H1 (cell line): ENCODE data around the gene RHBDL2. TPM values are rescaled to one million over a fixed set of nuclear protein-coding genes. Genes with fewer than 3 reads are reported as not detected.

Source experiments
- CTCF ChIA-PET: fragments of 300-600 bp; sonication (Branson Sonifier 250); formaldehyde crosslinking; loops from one replicate; lab custom pipeline; 2021; ENCODE audit not compliant: partially characterized antibody; lab: Charles Lee
- POLR2A ChIA-PET: fragments of 300-600 bp; sonication (Branson Sonifier 250); formaldehyde crosslinking; loops from one replicate; lab custom pipeline; 2021; ENCODE audit warnings: inconsistent platforms; ENCODE audit not compliant: partially characterized antibody; lab: Charles Lee
- DNase-seq, 2 experiments: peaks; one replicate each; pipeline versions ENCODE4 v3.0.0 to v3.0.0-alpha.2; 2010 to 2022; ENCODE audit warnings: low spot score in 2 of 2, low read depth in 1 of 2, mixed read lengths in 1 of 2
- FAIRE-seq: peaks from 2 replicates; lab custom pipeline; 2011; peaks lifted over from hg19 to GRCh38; lab: Jason Lieb, UNC
- H2AFZ ChIP-seq: 2 replicates; pipeline ENCODE4 v1.8.1; 2012; ENCODE audit warnings: low read length, inconsistent platforms
- H2AK5ac ChIP-seq: 2 replicates; pipeline ENCODE4 v1.6.1; 2013; ENCODE audit warnings: low read depth, low read length
- H2BK120ac ChIP-seq: replicated peaks from 2 replicates; pipeline ENCODE3; 2013; ENCODE audit warnings: low read depth, low read length, inconsistent platforms
- H2BK12ac ChIP-seq: 2 replicates; pipeline ENCODE4 v1.6.1; 2013; ENCODE audit warnings: low read depth, low read length
- H2BK15ac ChIP-seq: 2 replicates; pipeline ENCODE4 v1.6.1; 2013; ENCODE audit warnings: low read length
- H2BK20ac ChIP-seq: 2 replicates; pipeline ENCODE4 v1.6.1; 2013; ENCODE audit warnings: low read length
- H2BK5ac ChIP-seq: 2 replicates; pipeline ENCODE4 v1.6.1; 2013; ENCODE audit warnings: low read depth, low read length
- H3K14ac ChIP-seq: 2 replicates; pipeline ENCODE4 v1.6.1; 2013; ENCODE audit warnings: inconsistent platforms; ENCODE audit not compliant: insufficient read length
- H3K18ac ChIP-seq: 2 replicates; pipeline ENCODE4 v1.6.1; 2013; ENCODE audit warnings: low read length; ENCODE audit errors: extremely low read depth
- H3K23ac ChIP-seq: 2 replicates; pipeline ENCODE4 v1.6.1; 2013; ENCODE audit warnings: inconsistent platforms; ENCODE audit not compliant: insufficient read length
- H3K23me2 ChIP-seq: 2 replicates; pipeline ENCODE4 v1.6.1; 2013; ENCODE audit warnings: low read depth, low read length
- H3K27ac ChIP-seq: 2 replicates; pipeline ENCODE4 v1.6.1; 2011; ENCODE audit warnings: low read depth, low read length, inconsistent platforms
- H3K27me3 ChIP-seq, 4 experiments: replicated peaks in 1 of 4; 1 replicate in 1 of 4; 2 replicates in 3 of 4; pipeline versions ENCODE4 v1.6.1 to v1.8.1; 2011 to 2013; ENCODE audit warnings: low read length in 3 of 4, mild to moderate bottlenecking in 3 of 4, inconsistent platforms in 2 of 4, mixed read lengths in 2 of 4, moderate library complexity in 1 of 4; ENCODE audit not compliant: control insufficient read depth in 3 of 4, insufficient read depth in 3 of 4; ENCODE audit errors: extremely low read depth in 1 of 4
- H3K36me3 ChIP-seq, 4 experiments: 2 replicates each; pipeline versions ENCODE4 v1.6.1 to v1.8.1; 2011 to 2013; ENCODE audit warnings: mild to moderate bottlenecking in 4 of 4, low read length in 3 of 4, moderate library complexity in 2 of 4, control low read depth in 1 of 4, inconsistent platforms in 1 of 4; ENCODE audit not compliant: insufficient read depth in 4 of 4, control insufficient read depth in 2 of 4
- H3K4ac ChIP-seq: replicated peaks from 2 replicates; pipeline ENCODE3; 2013; ENCODE audit warnings: low read length, low read depth, mixed read lengths, inconsistent platforms; ENCODE audit not compliant: insufficient read length
- H3K4me1 ChIP-seq, 4 experiments: replicated peaks in 1 of 4; 1 replicate in 1 of 4; 2 replicates in 3 of 4; pipeline versions ENCODE4 v1.6.1 to v1.8.1; 2011 to 2013; ENCODE audit warnings: low read length in 3 of 4, inconsistent platforms in 2 of 4, mixed read lengths in 1 of 4; ENCODE audit not compliant: insufficient read depth in 4 of 4, control insufficient read depth in 3 of 4
- H3K4me2 ChIP-seq, 2 experiments: 2 replicates each; pipeline versions ENCODE4 v1.6.1 to v1.8.1; 2011 to 2013; ENCODE audit warnings: low read depth in 2 of 2, low read length in 2 of 2, control low read depth in 1 of 2, inconsistent platforms in 1 of 2, mild to moderate bottlenecking in 1 of 2; ENCODE audit not compliant: insufficient read depth in 1 of 2
- H3K4me3 ChIP-seq, 4 experiments: fragments of 200-600, 300-600 bp in 1 of 4; sonication (generic), shearing (Covaris generic), sonication (Bioruptor Twin) in 1 of 4; 2 replicates each; pipeline versions ENCODE4 v1.5.1 to v1.8.1; 2011 to 2016; ENCODE audit warnings: low read length in 4 of 4, low read depth in 3 of 4, control low read depth in 2 of 4, inconsistent platforms in 2 of 4, mild to moderate bottlenecking in 2 of 4, mixed read lengths in 1 of 4, moderate library complexity in 1 of 4; ENCODE audit not compliant: insufficient read depth in 2 of 4; ENCODE audit errors: extremely low read depth in 1 of 4
- H3K56ac ChIP-seq: replicated peaks from 2 replicates; pipeline ENCODE3; 2013; ENCODE audit warnings: low read depth, mild to moderate bottlenecking, mixed read lengths, low read length, inconsistent platforms; ENCODE audit not compliant: insufficient read length
- H3K79me1 ChIP-seq: 2 replicates; pipeline ENCODE4 v1.6.1; 2013; ENCODE audit warnings: low read depth, low read length, control low read depth
- H3K79me2 ChIP-seq, 2 experiments: 2 replicates each; pipeline versions ENCODE4 v1.6.1 to v1.8.1; 2012 to 2013; ENCODE audit warnings: low read length in 2 of 2, mild to moderate bottlenecking in 2 of 2, inconsistent platforms in 1 of 2; ENCODE audit not compliant: insufficient read depth in 2 of 2, control insufficient read depth in 1 of 2
- H3K9ac ChIP-seq, 4 experiments: replicated peaks in 1 of 4; 1 replicate in 1 of 4; 2 replicates in 3 of 4; pipeline versions ENCODE4 v1.6.1 to v1.8.1; 2011 to 2013; ENCODE audit warnings: low read depth in 3 of 4, low read length in 3 of 4, control low read depth in 2 of 4, mild to moderate bottlenecking in 2 of 4, moderate library complexity in 2 of 4, inconsistent platforms in 1 of 4; ENCODE audit errors: extremely low read depth in 1 of 4
- H3K9me3 ChIP-seq, 2 experiments: 2 replicates each; pipeline versions ENCODE4 v1.6.1 to v1.8.1; 2012 to 2013; ENCODE audit warnings: mild to moderate bottlenecking in 2 of 2, moderate library complexity in 2 of 2, control low read depth in 1 of 2, inconsistent platforms in 1 of 2, low read depth in 1 of 2, low read length in 1 of 2, mixed read lengths in 1 of 2; ENCODE audit not compliant: insufficient read depth in 2 of 2
- H4K20me1 ChIP-seq, 2 experiments: replicated peaks in 1 of 2; 2 replicates each; pipeline versions ENCODE3 to v1.8.1; 2011 to 2013; ENCODE audit warnings: inconsistent platforms in 2 of 2, low read length in 2 of 2, mild to moderate bottlenecking in 1 of 2; ENCODE audit not compliant: insufficient read depth in 2 of 2, control insufficient read depth in 1 of 2
- H4K5ac ChIP-seq: 2 replicates; pipeline ENCODE4 v1.6.1; 2013; ENCODE audit warnings: low read length, low read depth, mixed read lengths, inconsistent platforms; ENCODE audit not compliant: insufficient read length
- H4K8ac ChIP-seq: 2 replicates; pipeline ENCODE4 v1.8.0; 2013; ENCODE audit warnings: mild to moderate bottlenecking, moderate library complexity, low read length, inconsistent platforms; ENCODE audit not compliant: insufficient read depth; ENCODE audit errors: extremely low read depth
- H4K91ac ChIP-seq: replicated peaks from 2 replicates; pipeline ENCODE3; 2013; ENCODE audit warnings: low read length, mixed read lengths, inconsistent platforms; ENCODE audit not compliant: insufficient read length
- CBX5 ChIP-seq: fragments of 300-800, 300-1000 bp; sonication (generic); IDR thresholded peaks from 2 replicates; pipeline ENCODE4 v1.7.1; 2016; ENCODE audit warnings: antibody characterized with exemption, low read length, low read depth
- TBP ChIP-seq: IDR thresholded peaks from 2 replicates; pipeline ENCODE4 v1.6.1; 2011; ENCODE audit warnings: low read depth, low read length, improper control_type of control experiment
- WGBS, 2 experiments: shearing (Covaris generic) in 1 of 2; methylation state at CpG; one replicate each; pipeline versions ENCODE4 v1.1.6 to v1.1.7; 2013 to 2015; ENCODE audit warnings: low lambda C conversion rate in 2 of 2, mixed read lengths in 2 of 2, inconsistent platforms in 1 of 2, low coverage in 1 of 2, missing lambda C conversion rate in 1 of 2; ENCODE audit not compliant: insufficient replicate concordance in 2 of 2, insufficient coverage in 1 of 2, insufficient read length in 1 of 2; ENCODE audit errors: extremely low coverage in 1 of 2, missing lambda C conversion rate in 1 of 2; 5-methylcytosine and 5-hydroxymethylcytosine counted together
- long read RNA-seq, 2 experiments: library from RNA in 1 of 2; library from capped mRNA in 1 of 2; stranded (forward); transcript quantifications; one replicate each; pipeline ENCODE4 v2.0.0, GENCODE V29; 2021; ENCODE audit warnings: inconsistent platforms in 1 of 2
- polyA minus RNA-seq, 3 experiments: library from RNA; depleted of rRNA, polyadenylated mRNA; stranded (reverse); fragments of >200 nt; gene quantifications; 1 replicate in 2 of 3; 2 replicates in 1 of 3; pipeline ENCODE4 v1.2.3, GENCODE V29; 2011
- polyA plus RNA-seq, 7 experiments: library from polyadenylated mRNA; depleted of rRNA in 3 of 7; stranded (reverse) in 5 of 7; unstranded in 2 of 7; fragments of >200 nt in 5 of 7; fragments of 200-250 nt in 2 of 7; gene quantifications; 1 replicate in 5 of 7; 2 replicates in 1 of 7; 4 replicates in 1 of 7; pipeline versions ENCODE4 v1.2.1 to v1.2.3, GENCODE V29; 2011 to 2013; ENCODE audit warnings: missing spikeins in 2 of 7, mixed read lengths in 2 of 7
- total RNA-seq: library from RNA; stranded (reverse); fragmentation: NEBNext Ultra II Directional; extraction: Animal tissue kit (Norgen Biotek cat#: 25700); gene quantifications from 2 replicates; pipeline ENCODE4 v1.2.1, GENCODE V29; 2021

Gene RHBDL2, protein sequence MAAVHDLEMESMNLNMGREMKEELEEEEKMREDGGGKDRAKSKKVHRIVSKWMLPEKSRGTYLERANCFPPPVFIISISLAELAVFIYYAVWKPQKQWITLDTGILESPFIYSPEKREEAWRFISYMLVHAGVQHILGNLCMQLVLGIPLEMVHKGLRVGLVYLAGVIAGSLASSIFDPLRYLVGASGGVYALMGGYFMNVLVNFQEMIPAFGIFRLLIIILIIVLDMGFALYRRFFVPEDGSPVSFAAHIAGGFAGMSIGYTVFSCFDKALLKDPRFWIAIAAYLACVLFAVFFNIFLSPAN
- total RNA-seq (0.84 and 1.2 TPM in 2 replicates), polyA plus RNA-seq (2011; rRNA removed) (0.31 and 0.42 TPM in 2 replicates), polyA minus RNA-seq (2011; rRNA and poly(A)+ RNA removed) (0.19 and 1.4 TPM in 2 replicates)
- 0.97 TPM for polyA plus RNA-seq (2011; cell fraction: cytosol; rRNA removed)
- 0.50 TPM for polyA plus RNA-seq (2011; cell fraction: nucleus; rRNA removed)
- polyA plus RNA-seq (2012, experiment 1 of 2) = 1.5 to 2.3 TPM (median 2.2 TPM) in 4 replicates
- 0.66 TPM for polyA plus RNA-seq (2012, experiment 2 of 2)
- 0.59 TPM for polyA plus RNA-seq (2013, experiment 1 of 2)
- polyA plus RNA-seq (2013, experiment 2 of 2) = 0.66 TPM
- polyA minus RNA-seq (2011; cell fraction: cytosol; rRNA and poly(A)+ RNA removed) = not detected
- 0.40 TPM for polyA minus RNA-seq (2011; cell fraction: nucleus; rRNA and poly(A)+ RNA removed)
- long read RNA-seq, experiment 1 = 0 reads
- long read RNA-seq, experiment 2, partial matches to known transcripts = 0 of 2 reads
- long read RNA-seq, experiment 2, other reads (novel, unspliced or antisense) = 0 of 2 reads

DNA sequence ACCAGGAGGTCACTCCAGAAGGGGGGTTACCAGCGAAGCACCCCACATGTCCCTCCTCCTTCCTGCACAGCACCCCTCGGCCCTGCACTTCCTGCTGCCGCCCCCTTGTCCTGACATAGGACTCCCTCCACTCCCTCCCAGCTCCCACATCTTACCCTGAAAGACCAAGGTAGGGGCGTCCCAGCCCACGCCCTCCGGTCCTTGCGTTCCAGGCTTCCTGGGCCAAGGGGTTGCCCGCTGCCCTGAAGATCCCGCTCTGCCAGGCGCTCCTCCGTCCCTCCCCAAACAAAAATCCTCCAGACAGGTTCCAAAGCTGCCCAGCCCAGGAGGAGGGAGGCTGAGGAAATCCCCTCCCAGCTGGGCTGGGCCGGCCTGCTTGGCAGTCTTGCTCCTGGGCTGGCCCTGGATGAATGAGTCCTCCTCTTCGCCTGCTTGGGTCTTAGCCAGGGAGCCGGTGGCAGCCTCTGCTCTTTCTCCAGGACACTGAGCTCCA is at the start of gene RHBDL2:
TSS of gene RHBDL2 (minus strand) at position 304 of the 493 bp plus-strand sequence. CDS start 22,618 bp downstream, outside the sequence.
- peak within 1 kb of the TSS; percentile 18 to 26; a peak in 2 of 4 replicates for H3K4me2 ChIP-seq
- no peak within 1 kb of the TSS; the same call in 1 of the 2 replicates for H2BK15ac ChIP-seq
- TF ChIP-seq TBP (0 out of 2 replicates have a peak, but pooled peaks have one; percentile 23), CBX5 (no peak)
- H3K79me2 ChIP-seq = no peaks in the 10 kb centered on the region
- H2BK5ac ChIP-seq = peak within 1 kb of the TSS; percentile 78; the same call in 1 of the 2 replicates
- H3K4ac ChIP-seq = no peak within 1 kb of the TSS
- H3K4me1 ChIP-seq = peaks cover 0 to 9% (median 3%) of the 10 kb centered on the region in 4 experiments; a peak in 5 of 7 replicates
- peak within 1 kb of the TSS; percentile 55; the same call in 1 of the 2 replicates for H2BK12ac ChIP-seq
- H3K27me3 ChIP-seq = no peaks in the 10 kb centered on the region
- no peak within 1 kb of the TSS for H3K14ac ChIP-seq
- H2AK5ac ChIP-seq = no peak within 1 kb of the TSS
- peak within 1 kb of the TSS; percentile 22 for H4K5ac ChIP-seq
- H3K23me2 ChIP-seq = no peaks in the 10 kb centered on the region; the same call in 1 of the 2 replicates
- H2BK20ac ChIP-seq = peak within 1 kb of the TSS; percentile 8; the same call in 1 of the 2 replicates
- ChIA-PET POLR2A (interaction anchor here (0.9 to 2.0 kb wide), 6 partner anchors 9 to 85 kb away, joined by 3 to 8 read pairs (median 4); partner anchors contain the start of gene NDUFS5), CTCF (interaction anchor here (1.2 kb wide), 1 partner anchor 23 kb away, joined by 3 read pairs; no protein-coding TSS in a partner anchor)
- peak in 1 of 2 experiments; percentile 60 for DNase-seq
- no peaks in the 10 kb centered on the region for H3K36me3 ChIP-seq
- H3K27ac ChIP-seq = no peak within 1 kb of the TSS
- no peaks in the 10 kb centered on the region for H4K20me1 ChIP-seq
- H2AFZ ChIP-seq = peak within 1 kb of the TSS; percentile 94; the same call in 1 of the 2 replicates
- 64% methylated on average over 14 of the region's 14 CpGs; no CpG with 5 or more reads in 1 of the 2 experiments for WGBS, 2 experiments
- no peaks in the 10 kb centered on the region; the same call in 1 of the 2 replicates for H3K79me1 ChIP-seq
- peak within 1 kb of the TSS in 1 of 4 experiments; percentile 21; a peak in 2 of 8 replicates for H3K4me3 ChIP-seq
- no peak within 1 kb of the TSS for H3K9ac ChIP-seq
- H3K18ac ChIP-seq = peak within 1 kb of the TSS; percentile 85; the same call in 1 of the 2 replicates
- H3K56ac ChIP-seq = no peak within 1 kb of the TSS
- no peak within 1 kb of the TSS for H3K23ac ChIP-seq
- H2BK120ac ChIP-seq = no peak within 1 kb of the TSS
- FAIRE-seq = no peak
- H3K9me3 ChIP-seq = no peaks in the 10 kb centered on the region
- H4K91ac ChIP-seq = peak within 1 kb of the TSS; percentile 44
- H4K8ac ChIP-seq = peak within 1 kb of the TSS; percentile 92
